Subcutaneous adipose tissue (tissue), 4 donors: ENCODE data around the gene POF1B. TPM values are rescaled to one million over a fixed set of nuclear protein-coding genes. Genes with fewer than 3 reads are reported as not detected.

Source experiments
- total RNA-seq, 4 donors: library from RNA; depleted of rRNA; stranded (reverse); fragments of >200 nt; gene quantifications; one replicate each; pipeline ENCODE4 v1.1.0, GENCODE V29; 2016
- TF ChIP-seq, protein P1 (sequence below): fragments of 450-650 bp; IDR thresholded peaks from one replicate; pipeline ENCODE4 v1.5.1; 2016; ENCODE audit warnings: low read depth, mild to moderate bottlenecking, control low read depth, antibody characterized with exemption, moderate library complexity

The POF1B gene
- total RNA-seq, 4 donors from 2014 or later: 0.22 to 0.75 TPM; not detected in 2

DNA sequence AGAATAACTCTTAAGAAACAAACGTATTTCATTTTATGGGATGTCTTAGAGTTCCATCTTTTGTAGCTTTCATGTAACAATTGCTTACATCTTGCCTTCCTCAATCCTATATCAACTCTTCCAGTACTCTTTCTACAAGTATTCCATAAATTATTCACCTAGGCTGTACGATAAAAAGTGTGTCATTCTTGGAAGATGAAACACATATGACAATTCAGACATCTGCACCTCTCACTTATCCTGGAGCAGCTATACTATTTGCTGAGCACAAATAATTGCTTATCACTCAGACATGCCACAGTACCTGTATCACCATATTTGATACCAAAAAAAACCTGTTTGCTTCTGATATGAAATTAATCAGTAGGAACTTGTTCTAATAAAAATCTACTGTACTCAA lies 1.0 kb downstream of the POF1B start:
- TF ChIP-seq, protein P1, sequence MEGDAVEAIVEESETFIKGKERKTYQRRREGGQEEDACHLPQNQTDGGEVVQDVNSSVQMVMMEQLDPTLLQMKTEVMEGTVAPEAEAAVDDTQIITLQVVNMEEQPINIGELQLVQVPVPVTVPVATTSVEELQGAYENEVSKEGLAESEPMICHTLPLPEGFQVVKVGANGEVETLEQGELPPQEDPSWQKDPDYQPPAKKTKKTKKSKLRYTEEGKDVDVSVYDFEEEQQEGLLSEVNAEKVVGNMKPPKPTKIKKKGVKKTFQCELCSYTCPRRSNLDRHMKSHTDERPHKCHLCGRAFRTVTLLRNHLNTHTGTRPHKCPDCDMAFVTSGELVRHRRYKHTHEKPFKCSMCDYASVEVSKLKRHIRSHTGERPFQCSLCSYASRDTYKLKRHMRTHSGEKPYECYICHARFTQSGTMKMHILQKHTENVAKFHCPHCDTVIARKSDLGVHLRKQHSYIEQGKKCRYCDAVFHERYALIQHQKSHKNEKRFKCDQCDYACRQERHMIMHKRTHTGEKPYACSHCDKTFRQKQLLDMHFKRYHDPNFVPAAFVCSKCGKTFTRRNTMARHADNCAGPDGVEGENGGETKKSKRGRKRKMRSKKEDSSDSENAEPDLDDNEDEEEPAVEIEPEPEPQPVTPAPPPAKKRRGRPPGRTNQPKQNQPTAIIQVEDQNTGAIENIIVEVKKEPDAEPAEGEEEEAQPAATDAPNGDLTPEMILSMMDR: no peak

DNA sequence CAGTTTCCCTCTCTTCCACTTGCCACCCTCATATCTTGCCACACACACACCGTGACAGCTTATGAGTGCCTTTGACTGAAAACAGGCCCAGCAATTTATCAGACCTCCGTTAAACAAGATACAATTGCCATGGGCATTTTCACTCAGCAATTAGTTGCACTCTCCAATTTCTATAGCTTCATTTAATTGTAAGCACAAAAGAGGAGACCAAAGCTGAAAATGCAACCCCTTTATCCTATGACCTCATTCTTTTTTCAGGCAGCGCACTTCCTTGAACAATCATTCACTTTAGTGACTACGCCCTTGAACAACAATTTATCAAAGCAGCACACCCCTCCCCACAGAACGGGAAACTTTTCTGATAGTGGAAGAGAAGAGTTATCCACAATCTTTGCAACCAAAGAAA lies 4.1 kb downstream of the POF1B start:
- TF ChIP-seq, protein P1: no peak

DNA sequence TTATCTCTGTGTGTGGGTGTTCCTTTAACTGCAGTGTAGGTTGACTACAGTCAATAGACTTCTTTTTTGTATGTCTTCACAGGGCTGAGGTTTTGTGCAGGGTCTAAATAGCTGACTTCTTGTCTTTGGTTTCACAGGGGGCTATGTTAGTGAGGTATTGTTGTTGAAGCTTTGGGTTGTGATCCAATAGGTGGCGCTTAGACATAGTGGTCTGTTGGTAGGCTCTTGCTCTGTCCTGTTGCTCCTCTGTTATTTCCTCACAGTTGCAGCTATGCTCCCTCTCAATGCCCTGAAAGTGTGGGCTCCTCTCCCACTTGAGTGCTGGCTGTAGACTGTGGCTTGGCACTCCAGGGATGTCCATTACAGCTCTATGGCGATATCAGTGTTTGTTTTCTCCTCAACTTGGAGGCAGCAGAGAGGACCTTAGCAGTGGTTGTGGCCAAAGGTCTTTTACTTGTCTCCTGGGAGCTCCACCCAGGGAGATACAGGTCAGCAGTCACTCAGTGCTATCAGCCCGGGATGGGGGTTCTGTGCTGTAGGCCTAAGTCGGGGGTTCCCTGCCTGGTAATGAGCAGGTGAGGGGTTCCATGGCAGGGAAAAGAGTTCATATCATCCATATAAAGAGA lies 14.0 kb downstream of the POF1B start:
- TF ChIP-seq, protein P1: no peak

DNA sequence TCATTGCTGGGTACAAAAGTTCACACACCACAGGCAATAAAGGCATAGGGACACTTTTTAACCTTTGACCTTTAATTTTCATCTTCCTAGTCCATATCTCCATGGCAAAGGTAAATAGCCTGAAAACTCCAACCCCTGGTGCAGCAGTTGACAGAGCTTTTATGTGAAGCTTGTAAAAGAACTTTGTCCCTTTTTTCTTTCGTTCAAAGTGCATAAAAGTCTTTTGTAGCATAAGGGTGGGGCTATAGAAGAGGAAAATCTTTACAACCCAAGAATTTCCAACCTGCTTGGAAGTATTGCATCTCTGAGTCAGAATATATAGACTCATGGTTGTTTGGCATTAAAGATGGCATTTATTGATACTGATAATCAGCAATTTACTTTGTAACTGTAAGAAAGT lies 20.4 kb downstream of the POF1B start:
- TF ChIP-seq, protein P1: no peak

DNA sequence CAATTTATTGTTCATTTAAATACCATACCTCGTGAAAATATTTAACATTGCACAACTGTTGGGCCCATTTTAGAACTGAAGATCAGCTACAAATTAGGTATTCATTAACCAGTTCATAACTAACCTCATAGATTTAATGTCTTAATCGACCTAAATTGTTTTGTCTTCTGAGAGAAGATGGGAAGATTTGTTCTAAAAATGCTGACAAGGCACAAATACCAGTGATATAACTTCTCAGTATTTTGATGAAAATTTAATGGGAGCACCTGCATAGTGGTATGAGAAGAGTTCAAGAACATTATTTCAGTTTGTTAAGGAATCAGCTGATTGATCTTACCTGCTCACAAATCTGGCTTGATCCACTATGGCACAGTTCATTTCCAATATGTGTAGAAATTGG lies 33.9 kb downstream of the POF1B start:
- TF ChIP-seq, protein P1: no peak

DNA sequence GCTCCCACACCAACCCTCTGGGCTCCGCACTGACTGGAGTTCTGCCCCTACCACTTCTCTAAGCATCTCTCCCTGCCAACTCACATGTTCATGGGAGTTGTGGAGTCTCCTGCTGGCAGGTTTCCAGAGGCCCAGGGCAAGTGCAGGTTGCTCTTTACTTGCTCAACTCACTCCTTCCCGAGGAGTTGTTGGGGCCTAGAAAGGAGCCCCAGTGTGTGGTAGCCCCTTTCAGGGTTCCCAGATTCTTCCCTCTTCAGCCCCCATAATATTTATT lies 52.5 kb downstream of the POF1B start:
- TF ChIP-seq, protein P1: no peak

DNA sequence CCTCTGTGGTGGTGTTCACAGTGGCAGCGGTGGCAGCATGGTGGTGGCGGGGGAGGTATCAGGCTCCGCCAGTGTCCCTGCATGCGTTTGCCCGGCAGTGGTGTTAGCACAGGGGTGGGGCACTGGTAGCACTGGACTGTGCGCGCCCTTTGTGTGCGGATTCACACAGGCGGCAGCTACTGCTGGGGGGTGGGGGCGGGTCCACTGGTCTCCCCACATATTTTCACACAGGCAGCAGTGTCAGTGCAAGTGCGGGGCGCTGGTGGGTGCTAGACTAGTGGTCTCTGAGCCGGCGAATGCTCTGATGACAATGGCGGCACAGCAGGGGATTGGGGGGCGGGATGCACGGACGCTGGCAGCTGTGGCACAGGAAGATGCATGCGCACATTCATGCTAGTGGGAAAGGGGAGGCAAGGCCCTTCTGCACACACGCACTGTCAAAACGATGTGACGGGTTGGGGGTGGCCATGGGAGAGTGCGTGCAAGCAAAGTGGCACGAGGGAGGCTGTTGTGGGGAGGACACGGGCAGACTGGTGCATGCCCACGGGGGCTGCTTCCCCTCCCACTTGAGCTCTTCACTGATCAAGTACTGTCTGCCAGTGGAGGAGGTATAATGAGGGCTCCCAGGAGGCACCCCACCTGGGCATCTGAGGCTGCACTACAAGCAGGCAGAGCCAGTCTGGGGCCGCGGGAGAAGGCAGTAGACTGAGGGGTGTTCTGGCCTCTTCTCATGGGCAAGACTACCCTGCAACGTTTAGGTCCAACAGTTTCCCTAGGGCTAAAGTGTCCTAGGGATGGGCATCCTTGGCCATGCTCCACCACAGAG lies 53.0 kb downstream of the POF1B start:
- TF ChIP-seq, protein P1: no peak
